SK-N-SH (cell line): ENCODE results near the gene SKOR2.
"Not testable (repeated sequence)": the region's sequence is repeated elsewhere in the genome, so short reads cannot be mapped to it uniquely, and the experiment has no call there.

Source experiments
- CTCF ChIP-seq: fragments of 200-600 bp; sonication (generic); IDR thresholded peaks from 2 replicates; pipeline ENCODE4 v1.6.1; 2017; ENCODE audit warnings: antibody characterized with exemption, mild to moderate bottlenecking, moderate library complexity
- EP300 ChIP-seq, 2 experiments: IDR thresholded peaks; 2 replicates each; pipeline versions ENCODE4 v1.4.0 to v1.6.1; 2012; ENCODE audit warnings: borderline replicate concordance in 1 of 2, low read depth in 1 of 2, low read length in 1 of 2
- GABPA ChIP-seq: IDR thresholded peaks from 2 replicates; pipeline ENCODE4 v1.4.0; 2012; ENCODE audit warnings: low read depth, mild to moderate bottlenecking
- IRF3 ChIP-seq: fragments of 150-350 bp; IDR thresholded peaks from 2 replicates; pipeline ENCODE4 v1.6.1; 2016; ENCODE audit warnings: mild to moderate bottlenecking, low read depth, low read length
- MAX ChIP-seq: IDR thresholded peaks from 2 replicates; pipeline ENCODE4 v1.4.0; 2012; ENCODE audit warnings: low read depth
- MXI1 ChIP-seq: IDR thresholded peaks from 2 replicates; pipeline ENCODE4 v1.6.1; 2012; ENCODE audit warnings: mild to moderate bottlenecking, low read depth, low read length, improper control_type of control experiment
- PBX3 ChIP-seq: IDR thresholded peaks from 2 replicates; pipeline ENCODE4; 2012
- POLR2AphosphoS5 ChIP-seq: IDR thresholded peaks from 2 replicates; pipeline ENCODE4 v1.6.1; 2012; ENCODE audit warnings: low read depth, low read length
- RAD21 ChIP-seq: IDR thresholded peaks from 2 replicates; pipeline ENCODE4 v1.6.1; 2012; ENCODE audit warnings: mild to moderate bottlenecking, low read length
- SIN3A ChIP-seq: IDR thresholded peaks from 2 replicates; pipeline ENCODE4 v1.6.1; 2012; ENCODE audit warnings: low read depth, mild to moderate bottlenecking, low read length, moderate library complexity, borderline replicate concordance
- SMC3 ChIP-seq: IDR thresholded peaks from 2 replicates; pipeline ENCODE4 v1.6.1; 2012; ENCODE audit warnings: low read depth, low read length, improper control_type of control experiment
- TAF1 ChIP-seq: IDR thresholded peaks from 2 replicates; pipeline ENCODE4 v1.6.1; 2012; ENCODE audit warnings: low read depth, mild to moderate bottlenecking, low read length, moderate library complexity, borderline replicate concordance
- TEAD4 ChIP-seq: IDR thresholded peaks from 2 replicates; pipeline ENCODE4 v1.4.0; 2012; ENCODE audit warnings: mild to moderate bottlenecking, borderline replicate concordance; ENCODE audit not compliant: insufficient read depth
- ZBTB33 ChIP-seq: IDR thresholded peaks from 2 replicates; pipeline ENCODE4 v1.4.0; 2012; ENCODE audit warnings: low read depth, borderline replicate concordance

GRCh38 chr18:47182156-47182555, 69.3 kb downstream of the SKOR2 start:
- not testable (repeated sequence) for TF ChIP-seq CTCF; POLR2AphosphoS5; SMC3; TEAD4; TAF1; SIN3A; MXI1; RAD21; ZBTB33; MAX; EP300 (IDR thresholded peaks at IDR 0.05; ENCODE audit: borderline replicate concordance in 1 of 2, low read depth in 1 of 2, low read length in 1 of 2); GABPA; PBX3; IRF3
